BLaER1 treated with 17β-estradiol and CSF1 and Interleukin-3, amounts not matched to agents 10 nM and 100 nM (cell line): ENCODE data around the gene NECAB3.
"Not testable (repeated sequence)": the region's sequence is repeated elsewhere in the genome, so short reads cannot be mapped to it uniquely, and the experiment has no call there.

Experiments used
- H3K27ac ChIP-seq, 11 experiments: shearing (Covaris generic); formaldehyde crosslinking; 2 replicates each; pipeline ENCODE4 v1.8.1; 2022
- H3K27me3 ChIP-seq, 11 experiments: shearing (Covaris generic); formaldehyde crosslinking; 2 replicates each; pipeline ENCODE4 v1.8.1; 2022
- H3K36me3 ChIP-seq, 11 experiments: shearing (Covaris generic); formaldehyde crosslinking; 2 replicates each; pipeline ENCODE4 v1.8.1; 2022
- H3K4me1 ChIP-seq, 10 experiments: shearing (Covaris generic); formaldehyde crosslinking; 2 replicates each; pipeline ENCODE4 v1.8.1; 2022
- H3K4me2 ChIP-seq, 11 experiments: shearing (Covaris generic); formaldehyde crosslinking; 2 replicates each; pipeline ENCODE4 v1.8.1; 2022
- H3K4me3 ChIP-seq, 10 experiments: shearing (Covaris generic); formaldehyde crosslinking; 2 replicates each; pipeline ENCODE4 v1.8.1; 2022
- H3K9ac ChIP-seq, 11 experiments: shearing (Covaris generic); formaldehyde crosslinking; 2 replicates each; pipeline ENCODE4 v1.8.1; 2022
- H3K9me3 ChIP-seq, 11 experiments: shearing (Covaris generic); formaldehyde crosslinking; replicated peaks in 1 of 11; 2 replicates each; pipeline ENCODE4 v1.8.1; 2022
- H4K20me1 ChIP-seq, 11 experiments: shearing (Covaris generic); formaldehyde crosslinking; 2 replicates each; pipeline ENCODE4 v1.8.1; 2022
- Cebpa-rat ChIP-seq, 11 experiments: shearing (Covaris generic); IDR thresholded peaks; 2 replicates each; pipeline ENCODE4 v1.8.1; 2022

Gene NECAB3

GRCh38 chr20:33651562-33652048 lies 22.6 kb downstream of the NECAB3 start:
- Histone ChIP-seq H3K27ac (no peak overlapping the region), H3K36me3 (peaks cover 0 to 16% (median 2%) of the 10 kb centered on the region in 11 experiments; a peak in 7 of 22 replicates), H3K4me3 (no peak overlapping the region), H3K4me1 (peaks cover 6 to 26% (median 20%) of the 10 kb centered on the region in 10 experiments; a peak in 17 of 20 replicates), H4K20me1 (peaks cover 0 to 45% (median 7%) of the 10 kb centered on the region in 11 experiments; a peak in 9 of 22 replicates), H3K9ac (no peak overlapping the region), H3K9me3 (no peaks in the 10 kb centered on the region), H3K27me3 (no peaks in the 10 kb centered on the region), H3K4me2 (no peak overlapping the region)
- no peak for TF ChIP-seq Cebpa-rat (IDR thresholded peaks at IDR 0.05)

DNA sequence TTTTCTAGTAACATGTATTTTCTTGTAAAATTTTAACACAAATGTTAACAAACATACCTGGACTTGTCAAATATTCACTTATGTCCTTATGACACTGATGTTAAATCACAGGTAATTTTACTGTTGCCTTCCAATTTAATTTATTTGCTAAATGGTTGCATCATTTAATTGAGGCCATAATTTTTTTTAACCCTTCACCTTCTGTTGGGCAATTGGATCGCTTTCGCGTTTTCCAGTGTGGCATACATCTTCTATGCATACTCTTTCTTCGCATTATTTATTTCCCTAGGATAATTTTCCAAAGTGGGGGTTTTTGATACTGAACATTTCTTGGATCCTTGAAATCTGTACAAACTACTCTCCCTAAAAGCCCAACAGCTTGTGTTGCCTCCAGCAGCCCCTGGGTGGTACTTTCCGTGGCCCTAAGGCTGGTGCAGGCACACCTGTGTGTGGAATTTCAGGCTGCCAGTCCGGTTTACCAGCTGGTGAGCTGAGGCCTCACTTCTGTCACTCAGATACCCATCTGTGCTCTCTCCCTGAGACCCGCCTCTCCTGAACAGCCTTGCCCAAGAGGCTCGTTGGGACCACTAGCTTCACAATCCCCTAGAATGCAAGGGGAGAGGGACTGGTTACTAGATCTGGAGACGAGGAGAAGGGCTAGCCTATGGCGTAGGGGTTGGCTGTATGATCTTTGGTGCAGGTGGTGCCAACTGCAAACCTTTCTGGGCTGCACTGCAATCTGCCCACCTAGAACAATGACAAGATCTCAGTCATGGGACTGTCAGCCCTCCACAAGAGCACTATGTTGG lies 23.3 kb downstream of the NECAB3 start:
- Histone ChIP-seq H4K20me1 (peaks cover 0 to 45% (median 7%) of the 10 kb centered on the region in 11 experiments; a peak in 9 of 22 replicates), H3K4me2 (no peak overlapping the region), H3K27ac (no peak overlapping the region), H3K27me3 (no peaks in the 10 kb centered on the region), H3K4me3 (no peak overlapping the region), H3K36me3 (peaks cover 0 to 22% (median 5%) of the 10 kb centered on the region in 11 experiments; a peak in 13 of 22 replicates), H3K9ac (no peak overlapping the region), H3K9me3 (no peaks in the 10 kb centered on the region), H3K4me1 (peaks cover 6 to 26% (median 20%) of the 10 kb centered on the region in 10 experiments; a peak in 17 of 20 replicates)
- no peak for TF ChIP-seq Cebpa-rat (IDR thresholded peaks at IDR 0.05)

DNA sequence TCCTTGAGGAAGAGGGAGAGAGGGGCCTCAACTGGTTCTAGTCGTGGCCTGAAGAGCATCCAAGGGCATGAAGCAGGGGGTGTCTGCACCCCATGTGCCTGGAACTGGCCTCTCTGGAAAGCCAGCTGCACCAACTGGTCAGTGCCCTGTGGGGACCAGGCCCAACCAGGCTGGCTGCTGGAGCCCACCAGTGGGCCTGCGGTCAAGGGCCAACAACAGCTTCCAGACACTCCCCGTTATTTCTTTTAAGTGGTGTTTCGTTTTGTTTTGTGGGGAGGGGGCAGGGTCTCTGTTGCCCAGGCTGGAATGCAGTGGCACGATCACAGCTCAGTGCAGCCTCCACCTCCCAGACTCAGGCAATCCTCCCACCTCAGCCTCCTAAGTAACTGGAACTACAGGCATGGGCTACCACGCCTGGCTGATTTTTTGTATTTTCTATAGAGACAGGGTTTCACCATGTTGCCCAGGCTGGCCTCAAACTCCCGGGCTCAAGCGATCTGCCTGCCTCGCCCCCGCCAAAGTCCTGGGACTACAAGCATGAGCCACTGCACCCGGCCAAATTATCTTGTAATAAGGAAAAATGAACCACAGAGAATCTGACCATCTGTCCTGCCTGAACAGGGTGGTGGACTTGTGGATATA lies 24.0 kb downstream of the NECAB3 start:
- Histone ChIP-seq H3K4me1 (peaks cover 6 to 26% (median 20%) of the 10 kb centered on the region in 10 experiments; a peak in 17 of 20 replicates), H4K20me1 (peaks cover 0 to 45% (median 7%) of the 10 kb centered on the region in 11 experiments; a peak in 9 of 22 replicates), H3K27me3 (no peaks in the 10 kb centered on the region), H3K36me3 (peaks cover 6 to 30% (median 12%) of the 10 kb centered on the region in 11 experiments), H3K27ac (no peak overlapping the region), H3K4me3 (no peak overlapping the region), H3K4me2 (no peak overlapping the region), H3K9ac (no peak overlapping the region), H3K9me3 (no peaks in the 10 kb centered on the region)
- TF ChIP-seq Cebpa-rat (IDR thresholded peaks at IDR 0.05): no peak

- Histone ChIP-seq H3K27me3 (no peaks in the 10 kb centered on the region), H3K4me1 (peaks cover 6 to 26% (median 20%) of the 10 kb centered on the region in 10 experiments; a peak in 17 of 20 replicates), H4K20me1 (peaks cover 0 to 50% (median 12%) of the 10 kb centered on the region in 11 experiments; a peak in 9 of 22 replicates), H3K9ac (no peak overlapping the region), H3K27ac (no peak overlapping the region), H3K9me3 (no peaks in the 10 kb centered on the region), H3K36me3 (peaks cover 16 to 40% (median 22%) of the 10 kb centered on the region in 11 experiments), H3K4me2 (peak overlapping the region in 4 of 11 experiments; percentile 33 to 52 (median 34); a peak in 4 of 22 replicates), H3K4me3 (no peak overlapping the region)
- TF ChIP-seq Cebpa-rat (IDR thresholded peaks at IDR 0.05): no peak
Observed at GRCh38 chr20:33649201-33649681, 25.0 kb downstream of the NECAB3 start.

- Histone ChIP-seq H3K27me3 (no peaks in the 10 kb centered on the region), H3K27ac (no peak overlapping the region), H4K20me1 (peaks cover 0 to 45% (median 12%) of the 10 kb centered on the region in 11 experiments; a peak in 9 of 22 replicates), H3K9ac (no peak overlapping the region), H3K4me1 (peaks cover 4 to 26% (median 20%) of the 10 kb centered on the region in 10 experiments; a peak in 17 of 20 replicates), H3K9me3 (no peaks in the 10 kb centered on the region), H3K4me2 (peak overlapping the region in 8 of 11 experiments; percentile 33 to 52 (median 38); a peak in 16 of 22 replicates), H3K36me3 (peaks cover 20 to 45% (median 26%) of the 10 kb centered on the region in 11 experiments), H3K4me3 (no peak overlapping the region)
- no peak for TF ChIP-seq Cebpa-rat (IDR thresholded peaks at IDR 0.05)
Observed at GRCh38 chr20:33648396-33649004, 25.7 kb downstream of the NECAB3 start.

- H3K4me3 ChIP-seq: no peak overlapping the region
- no peak overlapping the region for H3K27ac ChIP-seq
- H4K20me1 ChIP-seq: peaks cover 0 to 39% (median 12%) of the 10 kb centered on the region in 11 experiments; a peak in 9 of 22 replicates
- no peak overlapping the region for H3K9ac ChIP-seq
- H3K4me1 ChIP-seq: peaks cover 0 to 26% (median 20%) of the 10 kb centered on the region in 10 experiments; a peak in 15 of 20 replicates
- H3K36me3 ChIP-seq: peaks cover 25 to 51% (median 32%) of the 10 kb centered on the region in 11 experiments
- H3K9me3 ChIP-seq: no peaks in the 10 kb centered on the region
- H3K4me2 ChIP-seq: peak overlapping the region in 8 of 11 experiments; percentile 33 to 52 (median 38); a peak in 16 of 22 replicates
- TF ChIP-seq Cebpa-rat (IDR thresholded peaks at IDR 0.05): no peak
- H3K27me3 ChIP-seq: no peaks in the 10 kb centered on the region
Observed at GRCh38 chr20:33647603-33648395, 26.4 kb downstream of the NECAB3 start.

GRCh38 chr20:33646959-33647602 lies 27.1 kb downstream of the NECAB3 start:
- not testable (repeated sequence) for H3K27me3 ChIP-seq, H3K27ac ChIP-seq
- peaks cover 30 to 59% (median 39%) of the 10 kb centered on the region in 11 experiments for H3K36me3 ChIP-seq

More at GRCh38 chr20:33646959-33647602, 27.1 kb downstream of the NECAB3 start:
- H3K4me2 ChIP-seq: peak overlapping the region in 5 of 11 experiments; percentile 20 to 52 (median 47); a peak in 4 of 22 replicates
- H3K9ac ChIP-seq, H3K4me3 ChIP-seq, H3K9me3 ChIP-seq: not testable (repeated sequence)
- peaks cover 0 to 26% (median 20%) of the 10 kb centered on the region in 10 experiments; a peak in 15 of 20 replicates for H3K4me1 ChIP-seq
- H4K20me1 ChIP-seq: peaks cover 0 to 39% (median 12%) of the 10 kb centered on the region in 11 experiments; a peak in 9 of 22 replicates
